Thymus (tissue), 14 donors: Measurements from ENCODE around the gene SPRYD7. TPM values are rescaled to one million over a fixed set of nuclear protein-coding genes. Genes with fewer than 3 reads are reported as not detected.

Experiments used
- DNase-seq, 9 donors: peaks; one replicate each; pipeline ENCODE4 v3.0.0-alpha.2; 2013; ENCODE audit warnings: low spot score in 9 of 9, low read depth in 6 of 9, missing footprints in 1 of 9
- H3K27ac ChIP-seq, 2 donors: one replicate each; pipeline ENCODE4 v1.5.1; 2013; ENCODE audit warnings: control low read depth in 1 of 2, low read depth in 1 of 2, low read length in 1 of 2, mild to moderate bottlenecking in 1 of 2, moderate library complexity in 1 of 2
- H3K27me3 ChIP-seq, 2 donors: one replicate each; pipeline ENCODE4 v1.5.1; 2013; ENCODE audit warnings: low read length in 1 of 2; ENCODE audit not compliant: control insufficient read depth in 2 of 2, insufficient read depth in 1 of 2
- H3K36me3 ChIP-seq, 2 donors: one replicate each; pipeline ENCODE4 v1.5.1; 2013; ENCODE audit warnings: low read length in 1 of 2, mild to moderate bottlenecking in 1 of 2, moderate library complexity in 1 of 2; ENCODE audit not compliant: control insufficient read depth in 2 of 2, insufficient read depth in 2 of 2
- H3K4me1 ChIP-seq, 2 donors: one replicate each; pipeline ENCODE4 v1.5.1; 2013; ENCODE audit warnings: low read length in 2 of 2; ENCODE audit not compliant: control insufficient read depth in 2 of 2, insufficient read depth in 2 of 2
- H3K4me3 ChIP-seq, 2 donors: one replicate each; pipeline ENCODE4 v1.5.1; 2013; ENCODE audit warnings: low read length in 2 of 2, control low read depth in 1 of 2, mild to moderate bottlenecking in 1 of 2
- H3K9me3 ChIP-seq, 2 donors: one replicate each; pipeline ENCODE4 v1.5.1; 2013; ENCODE audit warnings: low read length in 1 of 2, mild to moderate bottlenecking in 1 of 2; ENCODE audit not compliant: control insufficient read depth in 2 of 2, insufficient read depth in 1 of 2
- WGBS: extraction: QIAGEN DNeasy Blood & Tissue Kit; methylation state at CpG from one replicate; pipeline ENCODE4 v1.1.7; 2013; 5-methylcytosine and 5-hydroxymethylcytosine counted together
- long read RNA-seq, 10 donors: transcript quantifications; one replicate each; lab custom pipeline, GENCODE V29; 2026
- polyA plus RNA-seq: library from polyadenylated mRNA; stranded (reverse); fragments of 200-250 nt; gene quantifications from one replicate; pipeline ENCODE4 v1.2.3, GENCODE V29; 2013
- total RNA-seq: library from RNA; stranded (reverse); fragments of 120-200 nt; gene quantifications from one replicate; pipeline ENCODE4 v1.2.4, GENCODE V29; 2013
- donor health status: healthy.

Gene SPRYD7, protein sequence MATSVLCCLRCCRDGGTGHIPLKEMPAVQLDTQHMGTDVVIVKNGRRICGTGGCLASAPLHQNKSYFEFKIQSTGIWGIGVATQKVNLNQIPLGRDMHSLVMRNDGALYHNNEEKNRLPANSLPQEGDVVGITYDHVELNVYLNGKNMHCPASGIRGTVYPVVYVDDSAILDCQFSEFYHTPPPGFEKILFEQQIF
- total RNA-seq (2.0 TPM), polyA plus RNA-seq (15.1 TPM)
- long read RNA-seq, donor 1, result 0 reads
- long read RNA-seq, donor 2, result 0 reads
- long read RNA-seq, donor 3, transcript SPRYD7-201 (5 exons, 3,053 nt), result major isoform, 5 of 5 reads
- long read RNA-seq, donor 3, partial matches to known transcripts, result 0 of 5 reads
- long read RNA-seq, donor 3, other reads (novel, unspliced or antisense), result 0 of 5 reads
- long read RNA-seq, donor 4, partial matches to known transcripts, result 0 of 2 reads
- long read RNA-seq, donor 4, other reads (novel, unspliced or antisense), result 0 of 2 reads
- long read RNA-seq, donor 5, partial matches to known transcripts, result 0 of 2 reads
- long read RNA-seq, donor 5, other reads (novel, unspliced or antisense), result 0 of 2 reads
- long read RNA-seq, donor 6, partial matches to known transcripts, result 0 of 3 reads
- long read RNA-seq, donor 6, other reads (novel, unspliced or antisense), result 0 of 3 reads
- long read RNA-seq, donor 7, partial matches to known transcripts, result 0 of 5 reads
- long read RNA-seq, donor 7, other reads (novel, unspliced or antisense), result 0 of 5 reads
- long read RNA-seq, donor 8, partial matches to known transcripts, result 0 of 4 reads
- long read RNA-seq, donor 8, other reads (novel, unspliced or antisense), result 0 of 4 reads
- long read RNA-seq, donor 9, partial matches to known transcripts, result 0 of 3 reads
- long read RNA-seq, donor 9, other reads (novel, unspliced or antisense), result 0 of 3 reads
- long read RNA-seq, donor 10, partial matches to known transcripts, result 0 of 3 reads
- long read RNA-seq, donor 10, other reads (novel, unspliced or antisense), result 0 of 3 reads

DNA sequence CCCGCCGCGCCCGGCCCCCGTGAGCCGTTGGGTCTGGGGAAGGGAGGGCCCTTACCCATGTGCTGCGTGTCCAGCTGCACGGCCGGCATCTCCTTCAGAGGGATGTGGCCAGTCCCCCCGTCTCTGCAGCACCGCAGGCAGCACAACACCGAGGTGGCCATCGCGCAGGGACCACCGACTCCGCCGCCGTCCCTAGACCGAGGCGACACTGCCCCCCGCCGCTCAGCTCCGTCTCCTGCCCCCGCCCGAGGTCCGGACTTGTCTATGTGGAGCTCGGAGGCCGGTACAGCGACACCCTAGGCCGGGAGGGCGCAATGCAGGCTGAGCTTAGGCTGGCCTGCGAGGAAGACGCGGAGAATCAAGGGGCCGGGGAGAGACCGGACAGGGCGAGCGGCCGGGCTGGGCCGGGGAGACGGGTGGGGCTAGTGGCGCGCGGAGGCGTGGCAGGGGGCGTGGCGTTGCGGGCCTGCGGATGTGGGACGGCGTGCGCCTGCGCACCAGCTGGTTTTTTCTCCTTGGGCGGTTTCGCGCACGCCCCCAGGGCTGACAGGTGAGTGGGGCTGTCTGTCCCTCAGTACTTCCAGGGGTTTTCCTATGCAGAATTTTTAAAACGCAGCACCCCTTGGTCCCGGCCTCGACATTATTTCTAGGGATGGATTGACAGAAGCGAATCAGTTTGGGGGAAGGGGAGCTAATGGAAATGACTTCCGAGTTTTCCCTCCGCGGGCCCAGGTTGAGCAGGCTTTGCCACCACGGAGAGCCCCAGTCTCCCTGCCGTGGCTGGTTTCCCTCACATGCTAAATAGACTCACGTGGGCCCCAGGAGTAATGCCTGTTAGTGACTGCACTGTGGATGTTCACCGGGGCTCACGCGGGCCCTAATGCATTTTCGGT, at the start of gene SPRYD7:
Gene SPRYD7, minus strand, starts transcription at position 266 of the 893 bp plus-strand sequence. Its CDS starts 105 bp downstream, at position 161.
- WGBS, result under 1% methylated on average over 71 of the region's 71 CpGs
- Histone ChIP-seq H3K36me3 (no peaks in the 10 kb centered on the region), H3K4me3 (peak within 1 kb of the TSS; percentile 61 to 82), H3K4me1 (peaks cover 4 to 13% of the 10 kb centered on the region in 2 donors), H3K9me3 (peaks cover 1 to 4% of the 10 kb centered on the region in 2 donors), H3K27me3 (peaks cover 16 to 27% of the 10 kb centered on the region in 2 donors), H3K27ac (peak within 1 kb of the TSS; percentile 59 to 67)
- peak; percentile 68 to 93 (median 83) for DNase-seq

DNA sequence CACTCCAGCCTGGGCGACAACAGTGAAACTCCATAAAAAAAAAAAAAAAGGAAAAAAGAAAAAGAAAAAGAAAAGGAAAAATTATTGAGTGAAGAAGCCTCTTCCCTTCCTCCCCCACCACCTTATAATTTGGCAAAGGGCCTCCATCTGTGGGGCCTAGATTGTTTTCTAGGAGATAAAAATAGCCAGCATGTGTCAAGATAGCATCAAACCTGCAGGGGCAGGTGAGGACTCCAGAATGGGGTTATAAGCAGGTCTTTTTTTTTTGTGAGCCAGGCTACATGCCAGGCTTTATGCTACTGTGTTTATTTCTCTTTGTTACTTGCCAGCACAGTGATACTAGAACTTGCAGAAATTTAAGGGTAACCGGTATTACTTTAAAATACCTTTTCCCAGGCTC, 49.0 kb upstream of the SPRYD7 start:
- 96% methylated on average over 2 of the region's 2 CpGs for WGBS
- no peaks in the 10 kb centered on the region for H3K27me3 ChIP-seq
- H3K4me1 ChIP-seq, result peaks cover 6 to 11% of the 10 kb centered on the region in 2 donors
- peaks cover 10 to 24% of the 10 kb centered on the region in 2 donors for H3K36me3 ChIP-seq
- DNase-seq, result peak in 4 of 9 donors; percentile 10 to 46 (median 30)
- no peaks in the 10 kb centered on the region for H3K9me3 ChIP-seq
- H3K4me3 ChIP-seq, result no peak overlapping the region
- no peak overlapping the region for H3K27ac ChIP-seq

DNA sequence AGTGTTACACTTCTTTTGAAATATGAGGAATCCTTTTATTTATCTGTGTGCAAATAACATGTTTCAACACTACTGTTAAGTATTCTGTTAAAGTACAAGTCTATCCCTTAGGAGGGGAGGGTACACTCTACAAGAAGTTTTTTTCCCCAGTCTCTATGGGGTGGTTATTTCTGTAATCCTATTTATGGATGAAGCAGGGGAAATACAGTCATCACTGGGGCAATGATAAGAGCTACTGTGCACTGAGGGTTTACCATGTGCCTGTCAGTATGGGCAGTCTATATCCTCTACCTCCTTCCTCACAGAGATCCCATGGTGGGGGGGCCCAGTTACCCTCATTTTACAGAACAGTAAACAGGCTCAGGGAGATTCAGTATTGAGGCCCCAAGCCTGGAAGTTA, 44.1 kb upstream of the SPRYD7 start:
- Histone ChIP-seq H3K4me3 (no peak overlapping the region), H3K36me3 (peaks cover 0 to 4% of the 10 kb centered on the region in 2 donors), H3K4me1 (peaks cover 3 to 8% of the 10 kb centered on the region in 2 donors), H3K27me3 (no peaks in the 10 kb centered on the region), H3K27ac (no peak overlapping the region), H3K9me3 (no peaks in the 10 kb centered on the region)
- no peak for DNase-seq

DNA sequence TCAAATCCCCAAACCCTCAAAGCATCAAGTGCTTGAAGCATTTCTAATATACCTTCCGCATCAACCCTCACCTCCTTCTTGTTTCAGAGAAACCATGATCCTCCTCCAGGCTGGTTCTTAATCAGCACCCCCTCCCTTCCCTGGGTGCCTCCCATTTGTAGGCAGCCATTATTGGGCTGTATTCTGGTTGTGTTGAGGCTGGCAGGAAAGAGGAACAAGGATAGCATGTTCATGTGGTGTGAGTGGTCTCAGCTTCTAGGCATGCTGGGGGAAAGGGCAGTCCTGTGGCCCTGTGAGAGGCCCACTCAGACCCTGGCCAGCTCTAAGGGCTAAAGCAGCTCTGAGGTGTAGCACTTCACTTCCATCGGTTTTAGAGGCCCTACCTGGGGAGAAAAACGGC, 41.9 kb upstream of the SPRYD7 start:
- DNase-seq, result no peak
- Histone ChIP-seq H3K4me1 (peaks cover 0 to 3% of the 10 kb centered on the region in 2 donors), H3K27ac (no peak overlapping the region), H3K9me3 (no peaks in the 10 kb centered on the region), H3K36me3 (no peaks in the 10 kb centered on the region), H3K27me3 (no peaks in the 10 kb centered on the region), H3K4me3 (no peak overlapping the region)
- WGBS, result 96% methylated on average over 3 of the region's 3 CpGs

DNA sequence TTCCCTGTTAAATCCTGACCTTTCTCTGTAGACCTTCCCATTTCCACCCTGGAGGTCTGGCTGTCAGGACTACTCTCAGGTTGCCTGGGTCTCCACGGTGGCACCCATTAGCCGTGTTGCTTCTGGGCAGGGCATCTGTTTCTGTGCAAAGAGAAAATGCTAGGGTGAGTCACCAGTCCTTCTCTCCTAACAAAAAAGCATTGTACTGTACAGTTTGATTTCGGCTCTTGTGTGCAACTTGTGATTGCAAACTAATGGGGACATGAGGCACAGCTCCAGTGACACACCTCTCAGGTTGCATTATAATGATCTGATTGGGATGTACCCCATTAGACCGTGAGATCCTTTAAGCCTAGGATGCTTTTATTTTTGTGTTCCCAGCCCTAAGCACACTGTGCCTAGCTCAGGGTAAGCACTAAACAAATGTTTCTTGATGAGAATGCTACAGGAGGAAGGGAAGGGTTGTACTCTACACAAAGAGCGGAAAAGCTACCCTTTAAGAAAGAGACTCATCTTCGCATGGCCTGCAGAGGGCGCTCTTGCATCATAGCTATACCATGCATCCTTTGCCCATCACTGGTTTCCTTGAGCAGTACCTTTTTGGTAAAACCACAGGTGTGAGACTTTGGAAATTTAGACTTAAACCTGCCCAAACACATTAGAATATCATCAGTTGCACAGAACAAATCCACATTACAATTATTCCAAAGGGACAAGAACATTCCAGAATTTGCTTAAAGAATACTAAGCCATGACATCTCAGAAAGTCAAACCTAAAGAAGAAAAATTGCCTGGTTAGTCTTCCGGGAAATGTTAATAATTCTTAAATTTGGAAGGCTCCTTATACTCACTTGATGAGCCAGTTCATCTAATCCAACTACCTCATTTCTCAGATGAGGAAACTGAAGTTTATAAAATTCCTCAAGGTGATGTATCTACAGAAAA, 40.4 kb upstream of the SPRYD7 start:
- no peaks in the 10 kb centered on the region for H3K27me3 ChIP-seq
- H3K4me3 ChIP-seq, result no peak overlapping the region
- H3K36me3 ChIP-seq, result no peaks in the 10 kb centered on the region
- no peaks in the 10 kb centered on the region for H3K9me3 ChIP-seq
- H3K27ac ChIP-seq, result no peak overlapping the region
- peak; percentile 58 to 91 (median 85) for DNase-seq
- WGBS, result 66% methylated on average over 8 of the region's 8 CpGs
- peaks cover 0 to 3% of the 10 kb centered on the region in 2 donors for H3K4me1 ChIP-seq

DNA sequence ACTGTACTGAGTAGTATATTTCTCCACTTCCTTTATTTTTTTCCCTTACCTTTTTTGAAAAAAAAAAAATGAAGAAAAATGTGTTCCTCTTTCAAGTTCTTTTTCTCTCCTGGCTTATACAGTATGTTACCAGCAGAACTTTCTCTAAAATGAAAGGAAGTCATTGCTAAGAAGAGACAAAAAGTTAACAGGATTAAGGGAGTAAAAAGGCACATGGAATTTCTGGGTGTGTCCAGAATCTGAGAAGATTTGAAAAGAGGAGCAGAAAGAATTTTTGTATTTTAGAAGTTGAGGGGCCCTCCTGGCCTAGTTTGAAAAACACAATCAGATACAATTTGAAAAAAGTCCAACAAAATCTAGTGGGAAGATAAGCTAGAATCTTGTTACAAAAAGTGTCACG, 39.7 kb upstream of the SPRYD7 start:
- Histone ChIP-seq H3K4me3 (no peak overlapping the region), H3K4me1 (peaks cover 0 to 3% of the 10 kb centered on the region in 2 donors), H3K27ac (no peak overlapping the region), H3K36me3 (no peaks in the 10 kb centered on the region), H3K27me3 (no peaks in the 10 kb centered on the region), H3K9me3 (no peaks in the 10 kb centered on the region)
- DNase-seq, result no peak
- 98% methylated on average over 1 of the region's 1 CpG for WGBS

DNA sequence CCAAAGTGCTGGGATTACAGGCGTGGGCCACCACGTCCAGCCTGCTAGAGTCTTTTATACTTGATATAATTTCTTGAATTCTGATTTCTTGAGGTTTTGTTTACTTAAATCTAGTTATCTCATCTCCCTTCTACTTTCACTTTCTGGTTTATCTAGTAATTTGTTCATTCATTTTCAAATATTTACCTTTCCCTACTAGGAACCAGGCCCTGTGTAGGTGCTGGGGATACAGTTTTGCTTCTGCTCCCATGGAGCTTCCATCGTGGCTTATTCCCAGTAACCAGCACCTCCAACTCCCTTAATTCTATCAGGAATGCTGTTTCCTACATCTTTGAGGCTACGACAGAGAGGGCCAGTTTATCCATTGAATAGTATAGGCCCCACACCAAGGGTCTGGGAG, 36.6 kb upstream of the SPRYD7 start:
- no peaks in the 10 kb centered on the region for H3K27me3 ChIP-seq
- H3K4me1 ChIP-seq, result peaks cover 0 to 3% of the 10 kb centered on the region in 2 donors
- H3K36me3 ChIP-seq, result no peaks in the 10 kb centered on the region
- DNase-seq, result no peak
- peaks cover 0 to 2% of the 10 kb centered on the region in 2 donors for H3K9me3 ChIP-seq
- no peak overlapping the region for H3K27ac ChIP-seq
- 98% methylated on average over 4 of the region's 4 CpGs for WGBS
- no peak overlapping the region for H3K4me3 ChIP-seq

DNA sequence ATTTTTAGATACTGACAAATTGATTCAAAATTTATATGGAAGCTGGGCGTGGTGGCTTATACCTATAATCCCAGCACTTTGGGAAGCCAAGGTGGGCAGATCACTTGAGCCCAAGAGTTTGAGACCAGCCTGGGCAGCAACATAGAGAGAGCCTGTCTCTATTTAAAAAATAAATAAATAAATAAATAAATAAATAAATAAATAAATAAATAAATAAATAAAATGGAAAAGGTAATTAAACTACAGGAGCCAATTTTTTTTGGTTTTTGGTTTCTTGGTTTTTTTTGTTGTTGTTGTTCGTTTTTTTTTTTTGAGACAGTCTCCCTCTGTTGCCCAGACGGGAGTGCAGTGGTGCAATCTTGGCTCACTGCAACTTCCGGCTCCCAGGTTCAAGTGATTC, 31.3 kb upstream of the SPRYD7 start:
- H3K36me3 ChIP-seq, result peaks cover 0 to under 1% of the 10 kb centered on the region in 2 donors
- peaks cover 0 to 2% of the 10 kb centered on the region in 2 donors for H3K9me3 ChIP-seq
- no peaks in the 10 kb centered on the region for H3K4me1 ChIP-seq
- H3K27me3 ChIP-seq, result no peaks in the 10 kb centered on the region
- WGBS, result 98% methylated on average over 4 of the region's 4 CpGs
- H3K4me3 ChIP-seq, result no peak overlapping the region
- H3K27ac ChIP-seq, result no peak overlapping the region
- DNase-seq, result no peak
